Naive thymus-derived CD8-positive, alpha-beta T cell (primary cell): ENCODE measurements around the gene BFSP1. TPM values are rescaled to one million over a fixed set of nuclear protein-coding genes. Genes with fewer than 3 reads are reported as not detected.

Experiments
- polyA plus RNA-seq, 3 donors: library from polyadenylated mRNA; unstranded; fragments of 300-500 nt; fragmentation: Illumina TruSeq; gene quantifications; one replicate each; pipeline ENCODE4 v1.2.3, GENCODE V29; 2021
- total RNA-seq, 8 experiments: library from RNA in 2 of 8; stranded (reverse) in 2 of 8; gene quantifications; one replicate each; pipeline ENCODE4 v1.2.3 and lab custom pipeline; 2021 to 2026

The BFSP1 gene
- total and polyA plus RNA-seq, 5 experiments from 2014 or later, result 1.8 TPM; not detected in 4

Other genes with a start within 250 kb of the BFSP1 start
- 10 to 100 TPM; 28.4 to 31.9 TPM for gene DSTN, start 38.7 kb upstream of the BFSP1 start, total RNA-seq
- 100 to 1,000 TPM in 1 of 3 donors, 10 to 100 TPM in 2; 75.1 to 140 (median 81.6) TPM for gene DSTN, start 38.7 kb upstream of the BFSP1 start, polyA plus RNA-seq
- 10 to 100 TPM; 19.6 to 22.4 TPM for gene RRBP1, start 150.9 kb upstream of the BFSP1 start, total RNA-seq
- 1 to 10 TPM; 1.7 to 8.9 (median 4.9) TPM for gene RRBP1, start 150.9 kb upstream of the BFSP1 start, polyA plus RNA-seq
- not detected for gene BANF2, start 168.6 kb upstream of the BFSP1 start, total RNA-seq
- gene BANF2, start 168.6 kb upstream of the BFSP1 start, polyA plus RNA-seq, result not detected